Measurements from ENCODE around the gene NOX3. TPM values are rescaled to one million over a fixed set of nuclear protein-coding genes. Genes with fewer than 3 reads are reported as not detected.
"Not testable (repeated sequence)": the region's sequence is repeated elsewhere in the genome, so short reads cannot be mapped to it uniquely, and the experiment has no call there.

Gene NOX3
- total RNA-seq, result not detected

GRCh38 chr6:155455766-155456165 lies at the start of gene NOX3:
TSS of gene NOX3 (minus strand) at chr6:155455839. CDS start at chr6:155455800, 39 bp downstream.
- H3K9me3 Mint-ChIP-seq (ENCODE audit: low read depth), result no peaks in the 10 kb centered on the region
- no peak for DNase-seq
- no peak within 1 kb of the TSS for H3K27ac Mint-ChIP-seq
- no peak for ATAC-seq
- no peaks in the 10 kb centered on the region for H3K36me3 Mint-ChIP-seq
- H3K4me1 Mint-ChIP-seq, result no peaks in the 10 kb centered on the region
- peaks cover 33% of the 10 kb centered on the region for H3K27me3 Mint-ChIP-seq
- CTCF ChIA-PET, result no interaction called here
- H3K4me3 Mint-ChIP-seq, result no peak within 1 kb of the TSS

- H3K36me3 Mint-ChIP-seq, result no peaks in the 10 kb centered on the region
- H3K27ac Mint-ChIP-seq, result no peak overlapping the region
- H3K9me3 Mint-ChIP-seq (ENCODE audit: low read depth), result peaks cover 4% of the 10 kb centered on the region
- ATAC-seq (no peak), DNase-seq (no peak)
- H3K27me3 Mint-ChIP-seq, result peaks cover 10% of the 10 kb centered on the region
- no peak overlapping the region for H3K4me3 Mint-ChIP-seq
- H3K4me1 Mint-ChIP-seq, result no peaks in the 10 kb centered on the region
- CTCF ChIA-PET, result no interaction called here
Observed at GRCh38 chr6:155504848-155505607, 49.4 kb upstream of the NOX3 start.

- Mint-ChIP-seq H3K36me3 (no peaks in the 10 kb centered on the region), H3K27me3 (peaks cover 12% of the 10 kb centered on the region), H3K4me3 (no peak overlapping the region), H3K9me3 (ENCODE audit: low read depth) (peaks cover 4% of the 10 kb centered on the region), H3K27ac (no peak overlapping the region), H3K4me1 (no peaks in the 10 kb centered on the region)
- DNase-seq (no peak), ATAC-seq (no peak)
- CTCF ChIA-PET, result no interaction called here
Observed at GRCh38 chr6:155502393-155502792, 46.8 kb upstream of the NOX3 start.

GRCh38 chr6:155499574-155499973 lies 43.9 kb upstream of the NOX3 start:
- DNase-seq, result no peak
- H3K9me3 Mint-ChIP-seq (ENCODE audit: low read depth), result peaks cover 4% of the 10 kb centered on the region
- peaks cover 8% of the 10 kb centered on the region for H3K27me3 Mint-ChIP-seq
- CTCF ChIA-PET, result no interaction called here
- H3K27ac Mint-ChIP-seq, result no peak overlapping the region
- H3K36me3 Mint-ChIP-seq, result no peaks in the 10 kb centered on the region
- no peak for ATAC-seq
- H3K4me1 Mint-ChIP-seq, result no peaks in the 10 kb centered on the region
- H3K4me3 Mint-ChIP-seq, result no peak overlapping the region

- no peaks in the 10 kb centered on the region for H3K9me3 Mint-ChIP-seq (ENCODE audit: low read depth)
- no peaks in the 10 kb centered on the region for H3K36me3 Mint-ChIP-seq
- H3K27ac Mint-ChIP-seq, result no peak overlapping the region
- ATAC-seq, result no peak
- H3K27me3 Mint-ChIP-seq, result peaks cover 8% of the 10 kb centered on the region
- no peaks in the 10 kb centered on the region for H3K4me1 Mint-ChIP-seq
- no peak for DNase-seq
- no peak overlapping the region for H3K4me3 Mint-ChIP-seq
- CTCF ChIA-PET, result no interaction called here
Observed at GRCh38 chr6:155498370-155498769, 42.7 kb upstream of the NOX3 start.

- Mint-ChIP-seq H3K27me3 (peaks cover 11% of the 10 kb centered on the region), H3K9me3 (ENCODE audit: low read depth) (peaks cover 2% of the 10 kb centered on the region), H3K36me3 (peaks cover 4% of the 10 kb centered on the region), H3K4me3 (no peak overlapping the region), H3K4me1 (no peaks in the 10 kb centered on the region), H3K27ac (no peak overlapping the region)
- CTCF ChIA-PET, result interaction anchor here (1.0 kb wide), 1 partner anchor 320 kb away, joined by 3 read pairs; no protein-coding TSS in a partner anchor
- ATAC-seq, result no peak
- DNase-seq, result no peak
Observed at GRCh38 chr6:155497273-155497672, 41.6 kb upstream of the NOX3 start.

- DNase-seq, result no peak
- Mint-ChIP-seq H3K27ac (no peak overlapping the region), H3K36me3 (peaks cover 4% of the 10 kb centered on the region), H3K9me3 (ENCODE audit: low read depth) (peaks cover 2% of the 10 kb centered on the region), H3K27me3 (peaks cover 12% of the 10 kb centered on the region), H3K4me3 (no peak overlapping the region), H3K4me1 (no peaks in the 10 kb centered on the region)
- no peak for ATAC-seq
- CTCF ChIA-PET, result no interaction called here
Observed at GRCh38 chr6:155495011-155495768, 39.6 kb upstream of the NOX3 start.

GRCh38 chr6:155493694-155494143 lies 38.1 kb upstream of the NOX3 start:
- Mint-ChIP-seq H3K36me3 (peaks cover 4% of the 10 kb centered on the region), H3K27me3 (peaks cover 12% of the 10 kb centered on the region), H3K4me1 (no peaks in the 10 kb centered on the region), H3K4me3 (no peak overlapping the region), H3K27ac (no peak overlapping the region), H3K9me3 (ENCODE audit: low read depth) (peaks cover 2% of the 10 kb centered on the region)
- CTCF ChIA-PET, result no interaction called here
- DNase-seq (no peak), ATAC-seq (no peak)

GRCh38 chr6:155493026-155493693 lies 37.5 kb upstream of the NOX3 start:
- CTCF ChIA-PET, result no interaction called here
- Mint-ChIP-seq H3K36me3 (peaks cover 4% of the 10 kb centered on the region), H3K4me1 (no peaks in the 10 kb centered on the region), H3K27ac (no peak overlapping the region), H3K9me3 (ENCODE audit: low read depth) (peaks cover 2% of the 10 kb centered on the region), H3K4me3 (no peak overlapping the region), H3K27me3 (peaks cover 12% of the 10 kb centered on the region)
- DNase-seq, result no peak
- ATAC-seq, result no peak

- H3K4me1 Mint-ChIP-seq, result no peaks in the 10 kb centered on the region
- H3K36me3 Mint-ChIP-seq, result peaks cover 4% of the 10 kb centered on the region
- no peak overlapping the region for H3K4me3 Mint-ChIP-seq
- H3K27ac Mint-ChIP-seq, result no peak overlapping the region
- CTCF ChIA-PET, result no interaction called here
- ATAC-seq (no peak), DNase-seq (no peak)
- H3K27me3 Mint-ChIP-seq, result peaks cover 5% of the 10 kb centered on the region
- peaks cover 2% of the 10 kb centered on the region for H3K9me3 Mint-ChIP-seq (ENCODE audit: low read depth)
Observed at GRCh38 chr6:155492061-155492735, 36.6 kb upstream of the NOX3 start.

- Mint-ChIP-seq H3K4me1 (no peaks in the 10 kb centered on the region), H3K9me3 (ENCODE audit: low read depth) (peaks cover 2% of the 10 kb centered on the region), H3K27me3 (peaks cover 5% of the 10 kb centered on the region), H3K4me3 (no peak overlapping the region), H3K36me3 (peaks cover 4% of the 10 kb centered on the region), H3K27ac (no peak overlapping the region)
- ATAC-seq (no peak), DNase-seq (no peak)
- CTCF ChIA-PET, result no interaction called here
Observed at GRCh38 chr6:155491421-155491820, 35.8 kb upstream of the NOX3 start.

GRCh38 chr6:155488197-155488596 lies 32.6 kb upstream of the NOX3 start:
- DNase-seq, CTCF ChIA-PET, H3K27me3 Mint-ChIP-seq: not testable (repeated sequence)

GRCh38 chr6:155487371-155488130 lies 31.9 kb upstream of the NOX3 start:
- ATAC-seq (no peak), DNase-seq (no peak)
- Mint-ChIP-seq H3K9me3 (ENCODE audit: low read depth) (peaks cover 2% of the 10 kb centered on the region), H3K27ac (no peak overlapping the region), H3K4me1 (no peaks in the 10 kb centered on the region), H3K36me3 (peaks cover 2% of the 10 kb centered on the region), H3K27me3 (peaks cover 7% of the 10 kb centered on the region), H3K4me3 (no peak overlapping the region)
- CTCF ChIA-PET, result no interaction called here

More at GRCh38 chr6:155488197-155488596, 32.6 kb upstream of the NOX3 start:
- H3K4me3 Mint-ChIP-seq; H3K4me1 Mint-ChIP-seq; ATAC-seq; H3K27ac Mint-ChIP-seq; H3K9me3 Mint-ChIP-seq (ENCODE audit: low read depth); H3K36me3 Mint-ChIP-seq: not testable (repeated sequence)

Measured in activated CD8-positive, alpha-beta memory T cell treated with anti-CD3 and anti-CD28 coated beads, Interleukin-2, amount 10 ng/mL, durations not matched to agents 7 days and 5 days (primary cell).